ENCODE results near the gene UMPS.

UMPS gene

GRCh38 chr3:124686028-124686670 is 44.1 kb upstream of the UMPS start:
- no peak overlapping the region for H3K4me3 ChIP-seq (ENCODE audit: low read depth, low read length)
- no peak for TF ChIP-seq CTCF (IDR thresholded peaks at IDR 0.05; ENCODE audit: insufficient read depth, low read length, missing control alignments)
- no peak for DNase-seq (ENCODE audit: low read depth, low spot score)
- POLR2A ChIA-PET = no interaction called here
- CTCF ChIA-PET = interaction anchor here (1.2 to 16.5 kb wide), 4 partner anchors 8 to 119 kb away, joined by 3 to 776 read pairs (median 91); no protein-coding TSS in a partner anchor

GRCh38 chr3:124688581-124689454 is 41.4 kb upstream of the UMPS start:
- no peak for DNase-seq (ENCODE audit: low read depth, low spot score)
- POLR2A ChIA-PET = interaction anchor here (1.3 kb wide), 1 partner anchor 13 kb away, joined by 3 read pairs; no protein-coding TSS in a partner anchor
- CTCF ChIA-PET = interaction anchor here (0.6 to 16.5 kb wide), 46 partner anchors 10 to 608 kb away, joined by 3 to 776 read pairs (median 5); partner anchors contain the start of gene UMPS
- H3K4me3 ChIP-seq (ENCODE audit: low read depth, low read length) = no peak overlapping the region
- peak; percentile 76 for TF ChIP-seq CTCF (IDR thresholded peaks at IDR 0.05; ENCODE audit: insufficient read depth, low read length, missing control alignments)

- no peak for TF ChIP-seq CTCF (IDR thresholded peaks at IDR 0.05; ENCODE audit: insufficient read depth, low read length, missing control alignments)
- no peak for DNase-seq (ENCODE audit: low read depth, low spot score)
- CTCF ChIA-PET = interaction anchor here (1.0 to 16.5 kb wide), 4 partner anchors 9 to 125 kb away, joined by 3 to 776 read pairs (median 67); no protein-coding TSS in a partner anchor
- no peak overlapping the region for H3K4me3 ChIP-seq (ENCODE audit: low read depth, low read length)
- POLR2A ChIA-PET = no interaction called here
Observed at GRCh38 chr3:124691599-124691998, 38.7 kb upstream of the UMPS start.

- no peak for DNase-seq (ENCODE audit: low read depth, low spot score)
- CTCF ChIA-PET = interaction anchor here (1.4 to 14.9 kb wide), 3 partner anchors 9 to 132 kb away, joined by 4 to 215 read pairs (median 5); no protein-coding TSS in a partner anchor
- POLR2A ChIA-PET = no interaction called here
- no peak overlapping the region for H3K4me3 ChIP-seq (ENCODE audit: low read depth, low read length)
- TF ChIP-seq CTCF (IDR thresholded peaks at IDR 0.05; ENCODE audit: insufficient read depth, low read length, missing control alignments) = no peak
Observed at GRCh38 chr3:124694486-124694885, 35.8 kb upstream of the UMPS start.

GRCh38 chr3:124695369-124695768 is 34.9 kb upstream of the UMPS start:
- TF ChIP-seq CTCF (IDR thresholded peaks at IDR 0.05; ENCODE audit: insufficient read depth, low read length, missing control alignments) = no peak
- no peak for DNase-seq (ENCODE audit: low read depth, low spot score)
- no peak overlapping the region for H3K4me3 ChIP-seq (ENCODE audit: low read depth, low read length)
- ChIA-PET CTCF (interaction anchor here (2.1 to 14.9 kb wide), 2 partner anchors 124 to 132 kb away, joined by 4 to 215 read pairs; no protein-coding TSS in a partner anchor), POLR2A (no interaction called here)

- no peak overlapping the region for H3K4me3 ChIP-seq (ENCODE audit: low read depth, low read length)
- ChIA-PET CTCF (interaction anchor here (9.1 to 14.9 kb wide), 2 partner anchors 7 to 133 kb away, joined by 122 to 215 read pairs; no protein-coding TSS in a partner anchor), POLR2A (no interaction called here)
- no peak for DNase-seq (ENCODE audit: low read depth, low spot score)
- no peak for TF ChIP-seq CTCF (IDR thresholded peaks at IDR 0.05; ENCODE audit: insufficient read depth, low read length, missing control alignments)
Observed at GRCh38 chr3:124696006-124696405, 34.2 kb upstream of the UMPS start.

All from AG04449 (cell line).